GM19238 (cell line): ENCODE measurements around the gene TIMP3.
"Not testable (repeated sequence)": the region's sequence is repeated elsewhere in the genome, so short reads cannot be mapped to it uniquely, and the experiment has no call there.

Experiments
- DNase-seq: peaks from one replicate; pipeline ENCODE4 v3.0.0; 2011; ENCODE audit warnings: low spot score; ENCODE audit not compliant: insufficient read length

The TIMP3 gene

GRCh38 chr22:32801537-32802236, at the start of gene TIMP3:
Gene TIMP3 (plus strand): TSS chr22:32801705. CDS start chr22:32802002, 297 bp downstream.
- no peak for DNase-seq

GRCh38 chr22:32752326-32752725, 49.2 kb upstream of the TIMP3 start:
- DNase-seq, result no peak

GRCh38 chr22:32752816-32753520, 48.5 kb upstream of the TIMP3 start:
- DNase-seq, result no peak

GRCh38 chr22:32753591-32753990, 47.9 kb upstream of the TIMP3 start:
- DNase-seq, result no peak

GRCh38 chr22:32754413-32755041, 47.0 kb upstream of the TIMP3 start:
- DNase-seq, result no peak

GRCh38 chr22:32757086-32757762, 44.3 kb upstream of the TIMP3 start:
- DNase-seq, result not testable (repeated sequence)

- DNase-seq, result no peak
These were observed 42.6 kb upstream of the TIMP3 start for GRCh38 chr22:32758866-32759385.

- DNase-seq, result no peak
These were observed 41.1 kb upstream of the TIMP3 start for GRCh38 chr22:32760396-32760795.

GRCh38 chr22:32760815-32761214, 40.7 kb upstream of the TIMP3 start:
- DNase-seq, result no peak

- no peak for DNase-seq
These were observed 40.1 kb upstream of the TIMP3 start for GRCh38 chr22:32761251-32761903.

- no peak for DNase-seq
These were observed 37.0 kb upstream of the TIMP3 start for GRCh38 chr22:32764330-32765131.

- no peak for DNase-seq
These were observed 36.3 kb upstream of the TIMP3 start for GRCh38 chr22:32765132-32765618.

- no peak for DNase-seq
These were observed 29.7 kb upstream of the TIMP3 start for GRCh38 chr22:32771756-32772155.

GRCh38 chr22:32775957-32776356, 25.5 kb upstream of the TIMP3 start:
- DNase-seq, result no peak

- no peak for DNase-seq
These were observed 25.1 kb upstream of the TIMP3 start for GRCh38 chr22:32776397-32776796.

GRCh38 chr22:32776802-32777201, 24.7 kb upstream of the TIMP3 start:
- no peak for DNase-seq

- no peak for DNase-seq
These were observed 23.5 kb upstream of the TIMP3 start for GRCh38 chr22:32777987-32778386.

- DNase-seq, result no peak
These were observed 20.7 kb upstream of the TIMP3 start for GRCh38 chr22:32780726-32781310.

- no peak for DNase-seq
These were observed 19.8 kb upstream of the TIMP3 start for GRCh38 chr22:32781695-32782094.
